Measurements from ENCODE around the gene CLIC6. TPM values are rescaled to one million over a fixed set of nuclear protein-coding genes. Genes with fewer than 3 reads are reported as not detected.

CLIC6 gene
- total and polyA plus RNA-seq, 9 of the 15 experiments (the other 6 are each of a cell fraction or from before 2014, with no cell fraction given), result not detected

GRCh38 chr21:34726627-34727337 lies 58.0 kb downstream of the CLIC6 start (continued):
- TF ChIP-seq ARID4B (CRISPR knock-in tag; IDR thresholded peaks at IDR 0.05) (no peak), ZNF12 (CRISPR knock-in tag; IDR thresholded peaks at IDR 0.05) (peak; percentile 91), GATA2 (CRISPR knock-in tag; IDR thresholded peaks at IDR 0.05) (0 out of 2 replicates have a peak, but pooled peaks have one; percentile 20), BRD9 (IDR thresholded peaks at IDR 0.05; ENCODE audit: low read depth, partially characterized antibody) (peak; percentile 71), CEBPG (CRISPR knock-in tag; IDR thresholded peaks at IDR 0.05) (no peak), CEBPG (tag; conservative IDR thresholded peaks at IDR 0.05 in 1 of 2, IDR thresholded peaks at IDR 0.05 in 1 of 2) (0 out of 4 replicates have a peak, but pooled peaks of 1 of the 2 experiments have one; percentile 14), NFE2 (IDR thresholded peaks at IDR 0.05; ENCODE audit: low read depth) (peak; percentile 67), RCOR1 (IDR thresholded peaks at IDR 0.05; ENCODE audit: borderline replicate concordance in 1 of 2, low read depth in 2 of 2, low read length in 2 of 2) (0 out of 4 replicates have a peak, but pooled peaks of 1 of the 2 experiments have one; percentile 9), C11orf30 (IDR thresholded peaks at IDR 0.05; ENCODE audit: low read depth) (peak; percentile 68; the same call in 1 of the 2 replicates), NR4A1 (CRISPR knock-in tag; IDR thresholded peaks at IDR 0.05) (no peak), NR4A1 (tag; IDR thresholded peaks at IDR 0.05) (0 out of 2 replicates have a peak, but pooled peaks have one; percentile 56), ZNF3 (CRISPR knock-in tag; IDR thresholded peaks at IDR 0.05) (0 out of 2 replicates have a peak, but pooled peaks have one; percentile 17), SPI1 (IDR thresholded peaks at IDR 0.05; ENCODE audit: borderline replicate concordance, low read depth, low read length) (0 out of 2 replicates have a peak, but pooled peaks have one; percentile 57), MAFK (IDR thresholded peaks at IDR 0.05; ENCODE audit: low read length) (0 out of 2 replicates have a peak, but pooled peaks have one; percentile 14), FOSL1 (tag; conservative IDR thresholded peaks at IDR 0.05) (peak; percentile 81), JUND (IDR thresholded peaks at IDR 0.05; ENCODE audit: borderline replicate concordance, low read depth, low read length) (peak; percentile 67; the same call in 1 of the 2 replicates), JUND (tag; IDR thresholded peaks at IDR 0.05; ENCODE audit: borderline replicate concordance, low read depth, low read length) (peak; percentile 69; the same call in 2 of the 3 replicates)
